NCI-H446 treated with DMSO at 0.1 percent for 48 hours (cell line): ENCODE results near the gene SORL1-AS1.
A peak's percentile ranks its signal among the peaks of the same experiment; 100 is the strongest.
"Not testable (repeated sequence)": the region's sequence is repeated elsewhere in the genome, so short reads cannot be mapped to it uniquely, and the experiment has no call there.

Experiments
- DNase-seq: peaks from one replicate; lab custom pipeline; 2025; lab: John Stamatoyannopoulos, UW

SORL1-AS1 gene

DNA sequence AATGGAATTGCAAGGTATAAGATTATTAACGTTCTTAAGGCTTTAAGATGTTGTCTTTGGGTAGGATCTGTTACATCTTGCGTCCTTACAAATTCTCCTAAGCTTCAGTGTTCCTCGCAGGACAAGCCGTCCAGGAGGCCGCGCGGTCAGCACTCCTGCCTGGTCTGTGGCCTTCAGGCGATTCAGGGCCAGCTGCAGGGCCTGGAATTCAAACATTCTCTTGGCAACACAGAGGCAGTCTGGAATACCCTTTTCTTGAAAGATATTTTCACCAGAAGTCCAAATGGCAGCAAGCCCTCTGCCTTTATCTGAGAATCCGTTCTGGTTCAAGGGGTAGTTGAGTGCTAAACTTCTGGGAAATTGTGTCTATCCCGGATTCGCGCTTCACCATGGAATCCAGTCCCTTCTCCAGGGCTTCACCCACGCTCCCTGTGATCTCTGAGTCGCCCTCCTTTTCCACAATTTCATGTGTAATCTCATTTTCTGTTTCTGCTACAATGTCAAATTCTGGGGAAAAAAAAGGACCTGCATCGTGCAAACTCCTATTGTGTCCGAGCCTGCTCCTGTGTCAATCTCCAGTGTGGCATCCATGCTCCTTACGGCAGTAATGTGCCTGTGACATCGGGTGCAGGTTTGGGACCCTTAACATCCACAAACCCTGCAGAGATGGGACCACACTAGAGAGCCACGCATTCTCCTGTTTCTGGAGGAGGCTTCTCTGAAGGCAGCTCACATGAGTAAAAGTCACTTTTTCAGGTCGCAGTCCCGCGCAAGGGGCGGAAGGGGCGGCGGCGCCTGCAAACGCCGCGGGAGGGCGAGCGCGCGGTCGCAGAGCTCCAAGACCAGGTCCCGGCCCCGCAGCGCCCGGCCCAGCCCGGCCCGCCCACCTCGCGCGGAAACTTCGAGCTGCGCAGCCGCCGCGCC is 26.0 kb downstream of the SORL1-AS1 start:
- DNase-seq, result no peak

DNA sequence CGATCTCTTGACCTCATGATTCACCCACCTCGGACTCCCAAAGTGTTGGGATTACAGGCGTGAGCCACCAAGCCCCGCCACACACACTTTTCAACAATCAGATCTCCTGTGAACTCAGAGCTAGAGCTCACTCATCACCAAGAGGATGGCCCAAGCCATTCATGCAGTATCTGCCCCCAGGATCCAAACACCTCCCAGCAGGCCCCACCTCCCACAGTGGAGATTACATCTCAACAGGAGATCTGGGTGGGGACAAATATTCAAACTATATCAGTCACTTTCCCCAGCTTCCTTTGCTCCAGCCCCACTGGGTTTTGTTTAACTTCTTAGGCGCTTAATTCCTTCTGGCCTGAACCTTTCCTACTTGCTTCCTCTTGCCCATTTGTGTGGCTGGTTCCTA is 26.9 kb downstream of the SORL1-AS1 start:
- DNase-seq, result no peak

DNA sequence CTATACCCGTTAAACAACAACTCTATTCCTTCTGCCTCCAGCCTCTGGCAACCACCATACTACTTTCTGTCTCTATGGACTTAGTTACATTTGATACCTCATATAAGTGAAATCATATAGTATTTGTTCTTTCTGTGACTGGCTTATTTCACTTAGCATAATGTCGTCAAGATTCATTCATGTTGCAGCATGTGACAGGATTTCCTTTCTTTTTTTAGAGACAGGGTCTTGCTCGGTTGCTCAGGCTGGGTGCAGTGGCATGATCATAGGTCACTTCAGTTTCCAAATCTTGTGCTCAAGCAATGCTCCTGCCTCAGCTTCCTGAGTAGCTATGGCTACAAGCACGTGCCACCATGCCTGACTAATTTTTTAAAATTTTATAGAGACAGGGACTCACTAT is 30.1 kb downstream of the SORL1-AS1 start:
- no peak for DNase-seq

DNA sequence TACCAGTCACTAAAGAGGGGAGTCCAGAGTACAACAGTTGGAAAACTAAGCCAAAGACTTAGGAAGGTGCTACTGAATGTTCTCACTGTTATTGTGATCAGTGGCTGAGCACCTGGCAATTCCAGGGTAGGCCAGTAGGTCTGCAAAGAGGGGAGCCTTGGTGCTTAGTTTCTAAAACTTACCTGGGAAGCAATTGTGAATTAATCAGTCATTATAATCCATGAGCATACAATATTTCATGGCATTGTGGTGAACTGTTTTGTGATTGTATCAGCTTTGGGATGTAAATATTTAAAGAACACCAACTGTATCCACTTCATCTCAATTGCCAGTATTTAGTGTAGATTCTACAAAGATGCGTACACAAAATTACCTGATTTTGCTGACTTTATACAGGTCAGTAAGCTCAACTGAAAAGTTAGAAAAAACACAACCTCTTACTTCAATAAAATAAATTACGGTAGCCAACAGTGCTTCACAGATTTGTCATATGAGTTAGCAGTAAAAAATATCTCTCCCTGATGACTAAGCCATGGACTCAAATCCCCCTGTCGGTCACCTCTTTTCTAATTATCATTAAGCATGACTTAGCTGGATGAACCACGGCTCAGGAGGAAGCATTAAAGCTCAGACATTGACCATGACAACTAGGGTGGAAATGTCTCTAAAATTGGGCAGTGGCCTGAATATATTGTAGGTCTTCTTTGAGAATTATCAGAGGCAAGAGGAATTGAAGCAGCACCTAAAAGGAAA is 31.4 kb downstream of the SORL1-AS1 start:
- DNase-seq, result no peak

DNA sequence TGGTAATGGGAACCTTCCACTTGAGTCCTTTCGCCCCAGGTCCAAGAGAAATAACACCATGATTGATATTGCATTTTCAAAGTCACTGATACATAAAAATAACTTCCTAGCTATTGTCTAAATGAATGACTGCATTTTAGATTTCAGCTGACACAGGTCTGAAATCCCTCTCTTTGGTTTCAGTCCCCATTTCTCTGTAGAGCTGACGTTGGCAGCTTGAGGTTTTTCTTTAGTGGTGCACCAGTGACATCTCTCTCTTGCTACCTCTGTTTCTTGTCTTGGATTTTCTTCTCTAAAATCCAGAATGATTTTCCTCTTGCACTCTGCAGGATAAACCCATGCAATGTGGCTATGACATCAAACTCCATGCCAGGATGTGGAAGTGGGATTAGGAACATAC is 32.4 kb downstream of the SORL1-AS1 start:
- DNase-seq, result no peak

DNA sequence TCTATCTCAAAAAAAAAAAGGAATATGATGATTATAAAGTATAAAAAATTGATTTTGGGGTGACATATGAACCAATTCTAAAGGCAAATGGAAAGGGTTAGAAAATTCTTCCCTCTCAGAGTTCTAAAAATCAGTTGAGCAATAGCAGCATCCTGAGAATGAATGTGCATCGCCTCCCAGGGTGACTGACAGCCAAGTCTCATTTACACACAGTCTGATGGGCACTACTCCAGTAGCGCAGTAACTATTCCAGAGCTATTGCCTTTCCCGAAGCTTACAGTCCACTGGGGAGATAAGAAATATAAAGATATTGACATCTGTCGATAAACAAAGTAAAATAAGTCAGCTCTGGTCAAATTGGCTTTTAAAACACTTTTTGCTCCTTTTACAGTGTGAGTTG is 32.9 kb downstream of the SORL1-AS1 start:
- DNase-seq, result no peak

DNA sequence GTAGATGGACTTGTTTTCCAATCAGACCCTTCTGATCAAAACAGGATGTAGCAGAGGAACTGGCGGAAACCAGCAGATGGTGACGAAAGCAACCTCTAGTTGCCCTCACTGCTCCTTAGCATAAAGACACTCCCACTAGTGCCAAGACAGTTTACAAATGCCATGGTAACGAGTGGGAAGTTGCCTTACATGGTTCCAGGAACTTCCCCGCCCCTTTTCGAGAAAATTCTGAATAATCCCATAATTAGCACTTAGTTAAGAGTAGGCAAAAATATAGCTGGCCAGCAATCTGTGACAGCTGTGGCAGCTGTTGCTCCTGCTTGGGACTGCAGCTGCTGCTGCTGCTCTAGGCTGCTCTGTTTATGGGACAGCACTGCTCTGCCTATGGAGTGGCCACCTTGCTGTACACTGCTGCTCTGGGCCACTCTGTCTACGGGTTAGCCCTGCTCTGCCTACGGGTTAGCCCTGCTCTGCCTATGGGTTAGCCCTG is 34.1 kb downstream of the SORL1-AS1 start:
- DNase-seq, result no peak

DNA sequence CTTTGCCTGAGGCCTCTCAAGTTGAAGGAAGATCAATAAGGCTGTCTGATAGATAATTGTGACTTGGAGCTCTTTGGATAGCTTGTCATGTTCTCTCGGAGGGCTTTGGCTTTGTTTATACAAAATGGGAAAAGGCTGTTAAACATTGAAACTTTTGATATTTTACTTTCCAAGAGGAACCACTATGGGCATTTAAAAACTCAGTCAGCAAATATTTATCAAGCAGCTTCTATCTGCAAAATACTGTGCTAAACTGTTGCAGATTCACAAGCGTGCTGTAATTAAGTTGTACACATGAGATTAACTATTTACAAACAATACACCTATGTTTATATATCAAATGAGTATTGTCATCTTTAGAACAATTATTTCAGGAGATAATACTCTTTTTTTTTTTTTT is 35.2 kb downstream of the SORL1-AS1 start:
- DNase-seq, result no peak

DNA sequence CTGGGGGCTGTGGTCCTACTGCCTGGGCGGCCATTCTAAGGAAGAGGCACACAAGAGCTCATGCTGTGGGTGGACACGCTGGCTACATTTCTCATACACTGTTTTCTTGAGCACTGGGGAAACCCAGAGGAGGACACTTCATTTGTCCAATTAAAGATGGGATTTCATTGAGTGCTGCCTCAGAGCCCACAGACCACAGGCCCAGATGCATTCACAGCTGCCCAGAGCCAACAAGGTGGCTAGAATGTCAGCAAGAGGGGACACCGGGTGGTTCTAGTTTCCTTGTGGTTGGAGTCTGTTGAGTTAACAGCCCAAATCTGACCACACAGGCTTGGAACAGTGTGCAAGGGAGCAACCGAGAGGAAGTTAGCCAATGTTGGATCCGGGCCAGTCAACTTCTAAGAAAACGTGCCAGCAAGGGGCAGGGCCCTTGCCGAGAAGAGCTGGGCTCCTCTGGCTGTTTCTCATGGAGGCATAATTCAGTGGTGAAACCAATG is 35.7 kb downstream of the SORL1-AS1 start:
- DNase-seq, result peak; percentile 82

DNA sequence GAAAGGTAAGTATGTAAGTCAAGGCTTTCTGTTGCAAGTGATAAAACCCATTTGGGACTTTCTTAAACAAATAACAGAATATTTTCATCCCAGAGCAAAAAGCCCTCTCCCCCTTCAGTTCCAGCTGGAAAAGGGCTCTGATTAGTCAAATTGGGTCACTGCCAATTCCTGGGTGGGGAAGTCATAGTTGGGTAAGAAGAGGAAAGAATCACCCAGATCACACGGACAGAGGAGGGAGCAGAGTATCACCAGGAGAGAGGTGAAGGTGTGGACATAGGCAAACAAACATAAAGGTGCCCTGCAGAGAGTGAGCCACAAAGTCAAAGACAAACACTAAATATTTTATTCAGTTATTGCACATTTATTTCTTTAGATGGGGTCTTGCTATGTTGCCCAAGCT is 36.9 kb downstream of the SORL1-AS1 start:
- peak; percentile 35 for DNase-seq

DNA sequence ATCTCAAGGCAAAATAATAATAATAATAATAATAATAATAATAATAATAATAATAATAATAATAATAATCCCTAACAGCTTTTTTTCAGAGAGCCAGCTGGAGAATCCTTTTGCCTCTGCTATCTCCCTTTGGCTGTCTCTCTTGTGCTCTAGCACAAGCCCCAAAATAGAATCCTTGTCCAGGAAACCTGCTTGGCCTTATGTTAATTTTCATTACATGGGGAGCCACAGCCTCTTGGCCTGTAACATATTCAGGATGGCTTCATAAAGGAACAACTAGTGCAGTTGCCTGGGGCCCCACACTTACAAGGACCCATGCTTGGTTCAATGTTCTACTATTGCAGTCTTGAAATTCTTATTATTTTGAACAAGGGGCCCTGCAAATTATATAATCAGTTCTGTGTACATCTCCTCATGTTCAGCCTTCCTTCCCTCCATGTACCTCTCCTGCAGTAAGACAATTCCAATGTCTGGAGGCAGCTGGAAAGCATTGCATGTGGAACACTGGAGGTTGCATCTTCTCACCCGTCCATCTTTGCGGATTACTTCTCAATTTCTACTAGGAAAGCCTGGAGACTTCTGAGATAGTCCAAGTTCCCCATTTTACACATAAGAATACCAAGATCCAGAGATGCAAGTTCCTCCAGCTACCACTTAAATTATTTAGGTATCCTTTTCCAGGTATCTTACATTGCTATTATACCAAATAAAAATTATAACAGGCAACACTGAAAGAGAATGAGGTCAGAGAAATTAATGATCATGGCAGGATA is 38.4 kb downstream of the SORL1-AS1 start:
- DNase-seq, result no peak

DNA sequence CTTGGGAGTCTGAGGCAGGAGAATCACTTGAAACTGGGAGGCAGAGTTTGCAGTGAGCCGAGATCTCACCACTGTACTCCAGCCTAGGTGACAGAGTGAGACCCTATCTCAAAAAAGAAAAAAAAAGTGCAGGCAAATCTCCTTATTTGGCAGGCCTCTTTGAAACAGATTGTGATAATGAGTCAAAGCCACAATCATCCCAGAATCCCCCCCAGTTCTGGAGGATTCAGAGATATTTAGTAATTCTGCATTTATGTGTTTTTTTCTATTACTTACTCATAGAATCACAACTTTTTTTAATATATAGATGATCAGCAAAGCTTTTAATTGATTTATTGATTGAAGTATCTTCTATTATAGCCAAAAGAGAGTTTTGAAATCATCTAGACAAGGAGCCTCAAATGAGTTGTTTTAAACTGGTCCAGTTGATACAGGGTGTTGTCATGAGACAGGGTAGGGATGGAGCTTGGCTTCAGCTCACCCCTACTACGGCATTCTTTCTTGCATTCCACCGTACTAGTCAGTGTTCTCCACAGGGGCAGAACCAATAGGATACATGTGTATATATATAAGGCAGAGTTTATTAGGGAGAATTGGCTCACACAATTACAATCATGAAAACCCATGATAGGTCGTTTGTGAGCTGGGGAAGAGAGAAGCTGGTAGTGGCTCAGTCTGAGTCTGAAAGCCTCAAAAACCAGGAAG is 39.9 kb downstream of the SORL1-AS1 start:
- no peak for DNase-seq

DNA sequence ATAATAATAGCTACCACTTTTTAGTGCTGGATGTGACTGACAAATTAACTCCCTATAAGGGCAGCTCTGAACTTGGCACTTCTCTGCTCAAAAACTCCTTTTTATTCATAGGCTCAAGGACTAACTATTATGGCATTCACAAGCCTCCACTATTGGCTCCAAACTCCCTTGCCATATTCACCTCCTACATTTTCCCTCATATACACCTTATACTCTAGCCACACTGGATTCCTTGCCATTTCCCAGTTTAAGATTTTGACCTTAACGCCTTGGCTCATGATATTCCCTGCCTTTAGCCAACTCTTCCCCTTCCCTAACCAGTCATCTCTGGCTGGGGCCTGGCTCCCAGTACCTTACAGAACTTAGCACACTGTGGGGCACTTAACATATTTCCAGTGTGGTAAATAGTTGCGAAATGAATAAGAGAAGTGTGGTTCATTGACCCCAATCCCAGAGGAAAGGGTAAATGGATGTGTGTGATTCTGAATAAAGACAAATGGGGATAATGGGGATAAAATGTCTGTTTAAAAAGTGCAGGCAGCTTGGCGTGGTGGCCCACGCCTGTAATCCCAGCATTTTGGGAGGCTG is 40.7 kb downstream of the SORL1-AS1 start:
- no peak for DNase-seq

DNA sequence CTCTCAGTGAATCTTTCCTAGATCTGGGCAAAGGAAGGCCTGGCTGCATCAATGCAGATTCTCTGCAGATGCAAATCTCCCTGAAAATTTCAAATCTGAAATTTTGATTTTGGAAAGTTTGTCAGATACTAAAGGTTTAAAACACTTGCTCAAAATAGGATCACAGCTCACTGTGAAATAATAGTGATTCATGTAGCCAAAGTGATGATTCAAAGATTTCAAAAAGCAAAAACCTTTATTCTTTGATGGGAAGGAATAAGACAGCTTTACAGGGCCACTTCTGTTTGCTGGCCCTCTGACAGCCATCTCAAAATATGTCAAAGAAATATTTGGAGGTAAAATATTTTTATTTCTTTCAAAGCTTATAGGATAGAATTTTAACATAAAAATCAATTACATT is 41.4 kb downstream of the SORL1-AS1 start:
- DNase-seq, result not testable (repeated sequence)

DNA sequence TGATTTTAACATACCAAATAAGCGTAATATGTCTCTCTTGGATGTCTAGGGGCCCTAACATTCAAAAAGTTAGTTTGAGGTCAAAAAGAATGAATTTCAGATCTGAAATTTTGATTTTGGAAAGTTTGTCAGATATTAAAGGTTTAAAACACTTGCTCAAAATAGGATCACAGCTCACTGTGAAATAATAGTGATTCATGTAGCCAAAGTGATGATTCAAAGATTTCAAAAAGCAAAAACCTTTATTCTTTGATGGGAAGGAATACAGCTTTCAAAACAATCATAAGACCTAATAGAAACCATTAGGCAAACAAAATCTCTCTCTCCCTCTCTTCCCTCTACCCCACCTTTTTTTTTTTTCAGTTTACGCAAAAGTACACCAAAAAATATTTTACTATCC is 42.7 kb downstream of the SORL1-AS1 start:
- not testable (repeated sequence) for DNase-seq

DNA sequence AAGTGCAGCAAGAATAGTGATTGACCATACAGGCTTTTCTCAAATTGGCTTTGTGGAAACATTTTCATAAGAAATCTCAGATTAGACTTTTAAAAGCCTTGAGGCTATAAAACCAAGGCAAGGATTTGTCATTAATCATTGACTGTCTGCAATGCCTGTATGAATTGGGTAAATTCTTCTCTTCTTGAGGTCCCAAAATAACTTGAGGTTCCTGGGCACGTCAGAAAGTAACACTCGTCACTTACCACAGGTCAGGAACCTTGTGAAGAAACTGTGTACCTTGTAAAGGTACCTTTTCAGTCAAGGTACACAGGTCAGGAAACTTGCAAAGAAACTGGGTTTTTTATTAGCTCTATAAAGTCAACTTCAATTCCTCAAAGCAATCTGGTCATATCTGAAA is 43.9 kb downstream of the SORL1-AS1 start:
- no peak for DNase-seq

DNA sequence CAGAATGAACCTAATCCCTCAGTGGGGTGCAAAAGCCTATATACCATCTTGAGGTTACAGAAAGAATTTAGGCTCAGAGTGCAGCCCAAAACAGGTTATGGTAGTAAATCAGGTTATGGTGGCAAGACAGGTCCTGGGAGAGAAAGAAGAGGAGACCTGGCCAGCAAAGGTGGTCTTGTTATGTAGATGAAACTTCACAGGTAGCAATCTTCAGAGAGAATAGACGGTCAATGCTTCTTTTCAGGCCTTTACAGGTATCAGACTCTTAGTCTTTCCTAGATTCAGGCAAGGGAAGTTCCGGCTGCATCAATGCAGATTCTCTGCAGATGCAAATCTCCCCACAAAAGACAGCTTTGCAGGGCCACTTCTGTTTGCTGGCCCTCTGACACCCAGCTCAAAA is 46.5 kb downstream of the SORL1-AS1 start:
- no peak for DNase-seq

DNA sequence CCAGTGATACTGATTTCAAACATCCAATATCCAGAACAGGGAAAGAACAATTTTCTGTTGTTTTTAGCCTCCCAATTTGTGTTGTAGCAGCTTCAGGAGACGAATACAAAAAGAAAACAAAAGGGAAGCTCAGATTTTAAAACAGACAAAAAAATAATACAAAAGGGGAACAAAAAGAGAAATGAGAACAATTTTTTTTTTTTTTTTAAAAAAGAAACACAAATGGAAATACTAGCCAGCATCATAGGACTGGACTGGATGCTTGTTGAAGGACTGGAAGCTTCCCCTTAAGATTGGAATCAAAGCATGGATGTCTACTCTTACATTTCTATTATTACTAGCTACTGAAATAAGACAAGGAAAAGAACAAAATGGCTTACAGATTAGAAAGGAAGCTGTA is 47.1 kb downstream of the SORL1-AS1 start:
- no peak for DNase-seq

DNA sequence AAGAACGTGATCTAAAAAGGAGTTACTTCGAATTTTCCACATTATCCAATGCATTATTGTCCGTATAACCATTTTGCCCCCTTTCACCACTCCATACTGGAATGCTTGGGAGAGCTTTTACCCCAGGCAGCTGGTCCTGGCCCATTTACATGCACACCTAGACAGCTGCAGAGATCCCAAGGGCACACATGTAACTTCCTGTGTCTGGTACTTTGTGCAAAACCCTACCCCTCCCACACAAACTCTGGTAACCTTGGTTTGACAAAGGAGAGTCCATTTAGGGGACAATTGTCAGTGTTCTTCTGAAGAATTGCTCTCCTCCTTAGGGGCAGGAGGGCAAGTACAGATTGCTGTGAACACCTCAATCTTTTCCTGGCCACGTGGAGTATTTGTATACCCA is 58.0 kb downstream of the SORL1-AS1 start:
- DNase-seq, result no peak

DNA sequence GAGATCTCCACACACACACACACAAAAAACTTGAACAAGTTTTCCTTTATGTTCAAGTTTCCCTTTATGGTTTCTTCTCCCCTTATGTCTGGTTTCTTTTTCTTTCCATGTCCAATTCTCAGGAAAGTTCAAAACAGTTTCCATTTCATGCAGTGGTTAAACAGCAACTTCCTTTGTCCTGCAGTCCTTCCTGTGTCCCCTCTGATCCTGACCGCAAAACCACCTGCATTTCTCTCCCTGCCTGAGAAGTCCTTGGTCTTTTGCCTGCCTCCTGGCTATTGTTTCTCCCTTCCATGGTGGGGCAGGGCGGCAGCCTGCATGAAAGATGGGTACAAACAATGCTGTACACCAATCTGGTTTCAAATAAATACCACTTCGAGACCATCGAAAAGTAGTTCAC is 58.9 kb downstream of the SORL1-AS1 start:
- no peak for DNase-seq

DNA sequence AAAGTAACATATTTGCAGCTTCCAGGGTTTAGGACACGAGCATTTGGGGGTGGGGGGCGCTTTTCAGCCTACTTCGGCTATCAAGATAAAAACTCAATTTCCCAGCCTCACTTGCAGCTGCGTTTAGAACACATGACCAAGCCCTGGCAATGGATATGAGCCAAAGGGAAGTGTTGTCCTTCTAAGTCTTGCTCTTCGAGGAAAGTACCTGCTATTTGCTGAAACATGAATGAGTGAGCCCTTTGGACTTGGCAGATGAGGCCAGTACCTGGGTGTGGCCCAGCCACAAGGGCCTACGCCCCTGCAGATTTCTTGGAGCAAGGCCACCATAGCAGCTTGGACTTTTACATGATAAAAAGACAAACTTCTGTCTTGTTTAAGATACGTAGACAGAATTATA is 60.9 kb downstream of the SORL1-AS1 start:
- peak; percentile 70 for DNase-seq
